ENCODE data around the gene ZSCAN20.

ZSCAN20 gene

DNA sequence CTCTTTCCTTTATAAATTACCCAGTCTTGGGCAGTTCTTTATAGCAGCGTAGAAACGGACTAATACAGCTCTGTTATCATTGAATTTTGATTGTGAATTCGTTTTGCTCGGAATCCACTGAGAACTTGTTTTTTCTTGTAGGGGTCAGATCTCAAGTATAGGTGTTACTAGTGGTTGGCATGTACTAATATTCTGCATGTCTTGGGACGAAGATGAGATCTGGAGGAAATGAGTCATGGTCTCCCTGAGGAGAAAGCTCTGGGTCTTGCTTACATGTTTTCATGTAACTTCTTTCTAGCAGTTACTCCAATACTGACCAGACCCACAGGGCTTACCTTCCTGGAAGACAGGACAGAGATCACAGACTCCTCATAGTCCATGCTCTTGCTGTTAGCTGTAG, 30.3 kb downstream of the ZSCAN20 start:
- Histone ChIP-seq H3K9ac (ENCODE audit: low read depth, low read length, poor library complexity, severe bottlenecking) (no peak overlapping the region), H3K4me3 (ENCODE audit: low read length, poor library complexity, severe bottlenecking) (no peak overlapping the region), H3K9me3 (ENCODE audit: insufficient read depth, low read depth, low read length) (no peaks in the 10 kb centered on the region; the same call in 1 of the 2 replicates), H3K9me2 (replicated peaks; ENCODE audit: low read depth, low read length) (no peaks in the 10 kb centered on the region), H3K4me2 (ENCODE audit: low read depth, low read length, poor library complexity, severe bottlenecking) (no peak overlapping the region), H2AFZ (ENCODE audit: low read length) (no peak overlapping the region), H3K36me3 (ENCODE audit: insufficient read depth, low read length) (no peaks in the 10 kb centered on the region), H3F3A (ENCODE audit: low read depth) (no peaks in the 10 kb centered on the region), H3K27me3 (ENCODE audit: insufficient read depth, low read length, poor library complexity, severe bottlenecking) (no peaks in the 10 kb centered on the region), H3K4me1 (ENCODE audit: insufficient read depth, low read length, poor library complexity, severe bottlenecking) (no peaks in the 10 kb centered on the region), H4K20me1 (ENCODE audit: insufficient read depth, low read length, poor library complexity, severe bottlenecking) (no peaks in the 10 kb centered on the region), H3K79me2 (ENCODE audit: insufficient read depth, low read length) (no peaks in the 10 kb centered on the region)
- TF ChIP-seq, protein P1, sequence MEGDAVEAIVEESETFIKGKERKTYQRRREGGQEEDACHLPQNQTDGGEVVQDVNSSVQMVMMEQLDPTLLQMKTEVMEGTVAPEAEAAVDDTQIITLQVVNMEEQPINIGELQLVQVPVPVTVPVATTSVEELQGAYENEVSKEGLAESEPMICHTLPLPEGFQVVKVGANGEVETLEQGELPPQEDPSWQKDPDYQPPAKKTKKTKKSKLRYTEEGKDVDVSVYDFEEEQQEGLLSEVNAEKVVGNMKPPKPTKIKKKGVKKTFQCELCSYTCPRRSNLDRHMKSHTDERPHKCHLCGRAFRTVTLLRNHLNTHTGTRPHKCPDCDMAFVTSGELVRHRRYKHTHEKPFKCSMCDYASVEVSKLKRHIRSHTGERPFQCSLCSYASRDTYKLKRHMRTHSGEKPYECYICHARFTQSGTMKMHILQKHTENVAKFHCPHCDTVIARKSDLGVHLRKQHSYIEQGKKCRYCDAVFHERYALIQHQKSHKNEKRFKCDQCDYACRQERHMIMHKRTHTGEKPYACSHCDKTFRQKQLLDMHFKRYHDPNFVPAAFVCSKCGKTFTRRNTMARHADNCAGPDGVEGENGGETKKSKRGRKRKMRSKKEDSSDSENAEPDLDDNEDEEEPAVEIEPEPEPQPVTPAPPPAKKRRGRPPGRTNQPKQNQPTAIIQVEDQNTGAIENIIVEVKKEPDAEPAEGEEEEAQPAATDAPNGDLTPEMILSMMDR (conservative IDR thresholded peaks at IDR 0.05; ENCODE audit: low read length) = no peak
- TF ChIP-seq EZH2phosphoT487 (IDR thresholded peaks at IDR 0.05; ENCODE audit: borderline replicate concordance) = no peak

DNA sequence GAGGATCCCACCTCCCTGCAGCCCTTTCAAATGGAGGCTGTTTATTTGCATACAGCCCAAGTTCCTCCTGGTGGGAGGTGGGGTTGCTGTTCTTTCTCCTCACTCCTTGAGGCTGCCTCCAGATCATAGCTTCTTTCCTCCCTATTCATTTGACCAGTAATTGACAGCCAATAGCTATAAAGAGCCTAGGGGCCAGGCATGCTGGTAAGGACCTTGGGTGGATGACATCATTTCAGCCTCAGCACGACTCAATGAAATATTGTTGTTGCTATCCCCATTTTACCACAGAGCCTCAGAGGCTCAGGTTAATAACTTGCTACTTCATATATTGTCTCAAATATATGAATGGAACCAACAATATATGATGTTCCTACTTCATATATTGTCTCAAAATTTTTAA, 31.1 kb downstream of the ZSCAN20 start:
- H3K9me2 ChIP-seq (replicated peaks; ENCODE audit: low read depth, low read length) = no peaks in the 10 kb centered on the region
- no peaks in the 10 kb centered on the region for H3K27me3 ChIP-seq (ENCODE audit: insufficient read depth, low read length, poor library complexity, severe bottlenecking)
- H3F3A ChIP-seq (ENCODE audit: low read depth) = no peaks in the 10 kb centered on the region
- H3K9me3 ChIP-seq (ENCODE audit: insufficient read depth, low read depth, low read length) = no peaks in the 10 kb centered on the region; the same call in 1 of the 2 replicates
- H3K79me2 ChIP-seq (ENCODE audit: insufficient read depth, low read length) = no peaks in the 10 kb centered on the region
- no peak overlapping the region for H3K9ac ChIP-seq (ENCODE audit: low read depth, low read length, poor library complexity, severe bottlenecking)
- no peaks in the 10 kb centered on the region for H4K20me1 ChIP-seq (ENCODE audit: insufficient read depth, low read length, poor library complexity, severe bottlenecking)
- no peak overlapping the region for H2AFZ ChIP-seq (ENCODE audit: low read length)
- no peaks in the 10 kb centered on the region for H3K36me3 ChIP-seq (ENCODE audit: insufficient read depth, low read length)
- H3K4me2 ChIP-seq (ENCODE audit: low read depth, low read length, poor library complexity, severe bottlenecking) = no peak overlapping the region
- H3K4me3 ChIP-seq (ENCODE audit: low read length, poor library complexity, severe bottlenecking) = no peak overlapping the region
- no peaks in the 10 kb centered on the region for H3K4me1 ChIP-seq (ENCODE audit: insufficient read depth, low read length, poor library complexity, severe bottlenecking)
- TF ChIP-seq EZH2phosphoT487 (IDR thresholded peaks at IDR 0.05; ENCODE audit: borderline replicate concordance) = no peak
- TF ChIP-seq, protein P1 (conservative IDR thresholded peaks at IDR 0.05; ENCODE audit: low read length) = no peak

GRCh38 chr1:33507661-33508060, 35.2 kb downstream of the ZSCAN20 start:
- no peaks in the 10 kb centered on the region for H3K27me3 ChIP-seq (ENCODE audit: insufficient read depth, low read length, poor library complexity, severe bottlenecking)

More at GRCh38 chr1:33507661-33508060, 35.2 kb downstream of the ZSCAN20 start:
- Histone ChIP-seq H3K4me3 (ENCODE audit: low read length, poor library complexity, severe bottlenecking) (no peak overlapping the region), H3K4me2 (ENCODE audit: low read depth, low read length, poor library complexity, severe bottlenecking) (no peak overlapping the region), H3K9me3 (ENCODE audit: insufficient read depth, low read depth, low read length) (no peaks in the 10 kb centered on the region), H3K4me1 (ENCODE audit: insufficient read depth, low read length, poor library complexity, severe bottlenecking) (no peaks in the 10 kb centered on the region), H4K20me1 (ENCODE audit: insufficient read depth, low read length, poor library complexity, severe bottlenecking) (no peaks in the 10 kb centered on the region), H3K9me2 (replicated peaks; ENCODE audit: low read depth, low read length) (no peaks in the 10 kb centered on the region), H3K79me2 (ENCODE audit: insufficient read depth, low read length) (no peaks in the 10 kb centered on the region), H3F3A (ENCODE audit: low read depth) (no peaks in the 10 kb centered on the region), H3K9ac (ENCODE audit: low read depth, low read length, poor library complexity, severe bottlenecking) (no peak overlapping the region), H2AFZ (ENCODE audit: low read length) (no peak overlapping the region), H3K36me3 (ENCODE audit: insufficient read depth, low read length) (no peaks in the 10 kb centered on the region)
- no peak for TF ChIP-seq EZH2phosphoT487 (IDR thresholded peaks at IDR 0.05; ENCODE audit: borderline replicate concordance)
- TF ChIP-seq, protein P1 (conservative IDR thresholded peaks at IDR 0.05; ENCODE audit: low read length) = no peak

All from Loucy (cell line).